Tibial nerve (tissue), 4 donors: ENCODE measurements around the gene METAP2. TPM values are rescaled to one million over a fixed set of nuclear protein-coding genes. Genes with fewer than 3 reads are reported as not detected.

ENCODE experiments used
- DNase-seq, 2 donors: peaks; one replicate each; pipeline ENCODE4 v3.0.0-alpha.2; 2019; ENCODE audit warnings: low spot score in 2 of 2
- H3K27ac ChIP-seq, 4 donors: fragments of 200-600 bp; sonication (generic) in 3 of 4; one replicate each; pipeline ENCODE4 v1.5.1; 2017 to 2019; ENCODE audit warnings: mild to moderate bottlenecking in 1 of 4
- H3K27me3 ChIP-seq, 2 donors: fragments of 200-600 bp; sonication (generic) in 1 of 2; one replicate each; pipeline versions ENCODE4 v1.5.1 to v1.6.0; 2017 to 2019
- H3K36me3 ChIP-seq, 3 donors: fragments of 200-600 bp; sonication (generic); one replicate each; pipeline ENCODE4 v1.5.1; 2018 to 2019
- H3K4me1 ChIP-seq, 4 donors: fragments of 200-600 bp; sonication (generic) in 3 of 4; one replicate each; pipeline ENCODE4 v1.5.1; 2017 to 2019
- H3K4me3 ChIP-seq, 4 donors: fragments of 200-600 bp; sonication (generic) in 3 of 4; one replicate each; pipeline ENCODE4 v1.5.1; 2017 to 2019; ENCODE audit warnings: mild to moderate bottlenecking in 1 of 4, moderate library complexity in 1 of 4
- H3K9me3 ChIP-seq, 4 donors: fragments of 200-600 bp; sonication (generic) in 3 of 4; one replicate each; pipeline ENCODE4 v1.5.1; 2017 to 2019
- EP300 ChIP-seq, 2 donors: sonication (generic); formaldehyde crosslinking; IDR thresholded peaks; one replicate each; pipeline ENCODE4 v1.6.1; 2017; ENCODE audit warnings: antibody characterized with exemption in 2 of 2, mild to moderate bottlenecking in 1 of 2
- POLR2A ChIP-seq, 2 donors: fragments of 450-650 bp; IDR thresholded peaks; one replicate each; pipeline ENCODE4 v1.6.1; 2017; ENCODE audit warnings: antibody characterized with exemption in 2 of 2, mild to moderate bottlenecking in 2 of 2, moderate library complexity in 2 of 2
- WGBS, 2 donors: methylation state at CpG; one replicate each; pipeline ENCODE4 v1.1.5; 2018; 5-methylcytosine and 5-hydroxymethylcytosine counted together
- total RNA-seq, 4 donors: library from RNA; depleted of rRNA; stranded (reverse); fragments of >200 nt; gene quantifications; one replicate each; pipeline ENCODE4 v1.1.0, GENCODE V29; 2016
- TF ChIP-seq, protein P1 (sequence below), 5 experiments: fragments of 200-600 bp in 3 of 5; fragments of 450-650 bp in 2 of 5; sonication (generic) in 3 of 5; IDR thresholded peaks; one replicate each; pipeline ENCODE4 v1.5.1; 2016 to 2019; ENCODE audit warnings: antibody characterized with exemption in 5 of 5, mild to moderate bottlenecking in 3 of 5, moderate library complexity in 2 of 5

The METAP2 gene
- total RNA-seq, result 100 to 1,000 TPM in 1 of 4 donors, 10 to 100 TPM in 3; 62.6 to 111 (median 73.9) TPM

DNA sequence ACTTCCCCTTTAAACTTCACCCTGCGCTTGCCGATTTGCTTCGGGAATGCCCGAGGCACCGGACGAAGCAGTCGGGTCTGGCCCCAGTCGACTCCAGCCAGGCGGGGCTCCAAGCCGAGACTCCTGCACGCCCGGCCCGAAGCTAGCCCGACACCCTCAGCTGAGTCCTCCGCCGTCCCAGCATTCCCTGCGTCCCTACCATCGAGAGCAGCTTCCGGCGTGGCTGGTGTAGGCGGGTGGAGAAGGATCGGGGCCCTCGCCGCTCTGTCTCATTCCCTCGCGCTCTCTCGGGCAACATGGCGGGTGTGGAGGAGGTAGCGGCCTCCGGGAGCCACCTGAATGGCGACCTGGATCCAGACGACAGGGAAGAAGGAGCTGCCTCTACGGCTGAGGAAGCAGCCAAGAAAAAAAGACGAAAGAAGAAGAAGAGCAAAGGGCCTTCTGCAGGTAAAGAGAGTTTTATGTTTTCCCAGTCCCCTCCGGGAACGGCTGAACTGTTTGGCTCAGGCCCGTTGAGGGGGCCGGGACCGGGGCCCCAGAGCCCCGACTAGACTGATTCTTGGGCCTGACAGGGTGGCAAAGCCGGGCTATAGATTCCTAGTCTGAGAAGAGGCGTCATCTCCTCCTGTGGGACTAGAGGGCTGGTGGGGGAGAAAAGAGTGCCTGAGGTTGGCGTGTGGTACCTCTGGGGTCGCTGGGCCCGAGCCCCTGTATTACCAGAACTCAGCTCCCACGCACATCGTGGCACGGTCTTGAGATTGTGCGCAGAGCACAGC, at the start of gene METAP2:
Gene METAP2, plus strand, starts transcription at position 269 of the 776 bp plus-strand sequence. Its CDS starts 28 bp downstream, at position 297.
- TF ChIP-seq POLR2A (IDR thresholded peaks at IDR 0.05), result peak; percentile 77 to 83
- peak in 1 of 2 donors; percentile 98 for TF ChIP-seq EP300 (IDR thresholded peaks at IDR 0.05)
- TF ChIP-seq, protein P1, sequence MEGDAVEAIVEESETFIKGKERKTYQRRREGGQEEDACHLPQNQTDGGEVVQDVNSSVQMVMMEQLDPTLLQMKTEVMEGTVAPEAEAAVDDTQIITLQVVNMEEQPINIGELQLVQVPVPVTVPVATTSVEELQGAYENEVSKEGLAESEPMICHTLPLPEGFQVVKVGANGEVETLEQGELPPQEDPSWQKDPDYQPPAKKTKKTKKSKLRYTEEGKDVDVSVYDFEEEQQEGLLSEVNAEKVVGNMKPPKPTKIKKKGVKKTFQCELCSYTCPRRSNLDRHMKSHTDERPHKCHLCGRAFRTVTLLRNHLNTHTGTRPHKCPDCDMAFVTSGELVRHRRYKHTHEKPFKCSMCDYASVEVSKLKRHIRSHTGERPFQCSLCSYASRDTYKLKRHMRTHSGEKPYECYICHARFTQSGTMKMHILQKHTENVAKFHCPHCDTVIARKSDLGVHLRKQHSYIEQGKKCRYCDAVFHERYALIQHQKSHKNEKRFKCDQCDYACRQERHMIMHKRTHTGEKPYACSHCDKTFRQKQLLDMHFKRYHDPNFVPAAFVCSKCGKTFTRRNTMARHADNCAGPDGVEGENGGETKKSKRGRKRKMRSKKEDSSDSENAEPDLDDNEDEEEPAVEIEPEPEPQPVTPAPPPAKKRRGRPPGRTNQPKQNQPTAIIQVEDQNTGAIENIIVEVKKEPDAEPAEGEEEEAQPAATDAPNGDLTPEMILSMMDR (IDR thresholded peaks at IDR 0.05), result peak in 1 of 5 experiments; percentile 17
- no peaks in the 10 kb centered on the region for H3K9me3 ChIP-seq
- WGBS, 2 donors, result 0% methylated on average over 42 to 49 of the region's 49 CpGs
- DNase-seq, result peak; percentile 93 to 94
- peaks cover 3 to 52% (median 14%) of the 10 kb centered on the region in 4 donors for H3K4me1 ChIP-seq
- H3K27me3 ChIP-seq, result no peaks in the 10 kb centered on the region
- peak within 1 kb of the TSS; percentile 77 to 93 (median 90) for H3K27ac ChIP-seq
- peak within 1 kb of the TSS; percentile 68 to 96 (median 74) for H3K4me3 ChIP-seq
- peaks cover 0 to 33% (median 0%) of the 10 kb centered on the region in 3 donors for H3K36me3 ChIP-seq

DNA sequence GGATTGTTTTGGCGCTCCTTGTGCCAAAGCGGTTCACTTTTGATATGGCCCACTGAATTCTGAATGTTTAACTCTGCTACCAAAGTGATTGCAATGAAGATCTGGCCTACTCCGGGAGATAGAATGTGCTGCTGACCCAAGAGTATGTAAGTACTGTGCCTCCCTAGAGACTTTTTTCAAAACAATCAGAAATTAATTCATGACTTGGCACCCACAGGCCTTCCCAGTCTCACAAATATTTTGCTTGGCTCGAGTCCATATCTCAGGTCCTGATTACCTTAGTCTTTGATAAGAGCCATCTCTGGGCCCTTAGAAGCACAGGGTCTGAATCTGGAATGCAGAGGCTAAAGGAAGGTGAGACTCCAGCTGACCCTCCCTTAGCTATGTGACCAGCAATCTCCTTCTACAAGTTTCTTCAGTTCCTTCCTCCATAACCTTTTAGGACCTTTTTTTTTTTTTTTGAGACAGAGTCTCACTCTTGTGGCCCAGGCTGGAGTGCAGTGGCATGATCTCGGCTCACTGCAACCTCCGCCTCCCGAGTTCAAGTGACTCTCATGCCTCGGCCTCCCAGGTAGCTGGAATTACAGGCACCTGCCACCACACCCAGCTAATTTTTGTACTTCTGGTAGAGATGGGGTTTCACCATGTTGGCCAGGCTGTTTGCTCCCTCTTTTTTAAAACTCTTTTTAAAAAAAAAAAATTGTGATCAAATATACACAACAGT, 49.5 kb upstream of the METAP2 start:
- Histone ChIP-seq H3K27me3 (no peaks in the 10 kb centered on the region), H3K27ac (no peak overlapping the region), H3K36me3 (no peaks in the 10 kb centered on the region), H3K9me3 (no peaks in the 10 kb centered on the region), H3K4me1 (no peaks in the 10 kb centered on the region), H3K4me3 (no peak overlapping the region)
- TF ChIP-seq, protein P1 (IDR thresholded peaks at IDR 0.05), result no peak
- TF ChIP-seq POLR2A (IDR thresholded peaks at IDR 0.05) (no peak), EP300 (IDR thresholded peaks at IDR 0.05) (no peak)
- WGBS, 2 donors, result 80 to 83% methylated on average over 8 of the region's 8 CpGs
- DNase-seq, result no peak

DNA sequence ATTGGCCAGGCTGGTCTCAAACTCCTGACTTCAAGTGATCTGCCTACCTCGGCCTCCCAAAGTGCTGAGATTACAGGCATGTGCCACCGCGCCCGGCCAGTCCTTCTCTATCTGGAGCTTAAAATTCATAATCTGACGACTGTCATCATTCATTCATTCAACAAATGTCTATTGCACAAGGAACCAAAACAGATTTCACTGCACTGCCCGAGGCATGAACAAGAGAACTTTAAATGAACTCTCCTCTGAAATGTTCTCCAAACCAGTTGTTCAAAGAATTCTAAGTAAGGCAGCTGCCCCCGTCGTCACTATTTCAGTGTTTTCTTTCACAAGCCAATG, 44.8 kb upstream of the METAP2 start:
- Histone ChIP-seq H3K4me1 (no peaks in the 10 kb centered on the region), H3K27me3 (no peaks in the 10 kb centered on the region), H3K36me3 (no peaks in the 10 kb centered on the region), H3K9me3 (no peaks in the 10 kb centered on the region), H3K4me3 (no peak overlapping the region), H3K27ac (no peak overlapping the region)
- WGBS, 2 donors, result 72 to 73% methylated on average over 8 of the region's 8 CpGs
- no peak for DNase-seq
- TF ChIP-seq POLR2A (IDR thresholded peaks at IDR 0.05) (no peak), EP300 (IDR thresholded peaks at IDR 0.05) (no peak)
- TF ChIP-seq, protein P1 (IDR thresholded peaks at IDR 0.05), result no peak

DNA sequence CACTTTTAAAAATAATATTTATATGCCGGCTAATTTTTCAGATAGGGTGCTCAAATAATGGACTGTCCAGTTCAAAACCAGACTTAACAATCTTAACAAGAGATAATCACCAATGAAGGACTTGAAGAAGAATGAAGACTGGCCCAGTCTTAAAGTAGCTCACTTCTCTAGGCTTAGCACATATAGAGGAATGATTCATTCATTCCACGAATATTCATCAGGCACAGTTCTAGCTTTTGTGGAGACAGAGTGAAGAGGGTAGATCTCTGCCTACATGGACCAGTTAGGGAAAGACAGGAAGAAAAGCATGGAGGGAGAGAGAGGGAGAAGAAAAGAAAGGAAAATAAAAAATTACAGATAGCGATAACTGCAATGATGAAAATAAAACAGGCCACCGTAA, 42.8 kb upstream of the METAP2 start:
- H3K4me1 ChIP-seq, result no peaks in the 10 kb centered on the region
- H3K27ac ChIP-seq, result no peak overlapping the region
- no peaks in the 10 kb centered on the region for H3K27me3 ChIP-seq
- H3K36me3 ChIP-seq, result no peaks in the 10 kb centered on the region
- no peak overlapping the region for H3K4me3 ChIP-seq
- no peak for DNase-seq
- no peaks in the 10 kb centered on the region for H3K9me3 ChIP-seq
- TF ChIP-seq EP300 (IDR thresholded peaks at IDR 0.05) (no peak), POLR2A (IDR thresholded peaks at IDR 0.05) (no peak)
- TF ChIP-seq, protein P1 (IDR thresholded peaks at IDR 0.05), result no peak
- WGBS, 2 donors, result 94% methylated on average over 4 of the region's 4 CpGs

DNA sequence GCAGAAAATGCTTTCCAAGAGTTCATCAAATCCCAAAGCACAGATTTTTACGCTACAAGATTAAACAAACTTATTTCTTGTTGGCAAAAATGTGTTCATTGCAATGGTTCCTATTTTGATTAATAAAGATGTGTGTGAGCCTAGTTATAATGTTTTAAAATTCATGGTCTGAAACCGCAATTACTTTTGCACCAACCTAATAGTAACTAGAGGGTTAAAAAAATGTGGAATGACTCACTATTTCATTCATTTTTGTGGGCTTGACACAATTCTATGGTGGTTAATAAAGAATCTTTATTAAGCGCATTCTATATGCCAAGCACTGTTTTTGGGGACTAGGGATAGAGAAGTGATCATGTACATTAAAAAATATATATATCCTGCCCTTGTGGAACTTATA, 38.6 kb upstream of the METAP2 start:
- DNase-seq, result no peak
- Histone ChIP-seq H3K27me3 (no peaks in the 10 kb centered on the region), H3K9me3 (no peaks in the 10 kb centered on the region), H3K4me1 (no peaks in the 10 kb centered on the region), H3K27ac (no peak overlapping the region), H3K36me3 (no peaks in the 10 kb centered on the region), H3K4me3 (no peak overlapping the region)
- TF ChIP-seq, protein P1 (IDR thresholded peaks at IDR 0.05), result no peak
- TF ChIP-seq POLR2A (IDR thresholded peaks at IDR 0.05), result no peak
- TF ChIP-seq EP300 (IDR thresholded peaks at IDR 0.05), result no peak
- 80% methylated on average over 3 of the region's 3 CpGs for WGBS, 2 donors
